Measurements from ENCODE around the gene TUBB2B. TPM values are rescaled to one million over a fixed set of nuclear protein-coding genes. Genes with fewer than 3 reads are reported as not detected.

TUBB2B gene
- polyA plus RNA-seq, 1 donor from 2014 or later, result 3,172 TPM

GRCh38 chr6:3202999-3203696 lies 24.3 kb downstream of the TUBB2B start:
- Histone ChIP-seq H3K9me2 (ENCODE audit: insufficient read depth, low read length) (no peaks in the 10 kb centered on the region), H3K4me3 (ENCODE audit: low read length) (no peak overlapping the region), H2AFZ (ENCODE audit: low read depth, low read length) (no peak overlapping the region), H3K79me2 (replicated peaks; ENCODE audit: insufficient read depth, low read length) (no peaks in the 10 kb centered on the region), H3K36me3 (ENCODE audit: insufficient read depth, low read length) (no peaks in the 10 kb centered on the region), H3K27me3 (ENCODE audit: insufficient read depth, low read depth, low read length) (no peaks in the 10 kb centered on the region), H3K9me3 (ENCODE audit: low read length) (no peaks in the 10 kb centered on the region), H3F3A (ENCODE audit: insufficient read depth, low read length, poor library complexity, severe bottlenecking) (no peaks in the 10 kb centered on the region), H3K9ac (ENCODE audit: low read length) (no peak overlapping the region), H3K27ac (ENCODE audit: low read length) (no peak overlapping the region), H3K4me2 (ENCODE audit: low read length) (no peak overlapping the region), H4K20me1 (ENCODE audit: insufficient read depth) (no peaks in the 10 kb centered on the region)
- TF ChIP-seq SMC3 (conservative IDR thresholded peaks at IDR 0.05; ENCODE audit: poor library complexity), result no peak
- no peak for TF ChIP-seq RAD21 (conservative IDR thresholded peaks at IDR 0.05)

- no peak overlapping the region for H3K4me2 ChIP-seq (ENCODE audit: low read length)
- H3K27me3 ChIP-seq (ENCODE audit: insufficient read depth, low read depth, low read length), result no peaks in the 10 kb centered on the region
- no peaks in the 10 kb centered on the region for H3K9me2 ChIP-seq (ENCODE audit: insufficient read depth, low read length)
- no peaks in the 10 kb centered on the region for H4K20me1 ChIP-seq (ENCODE audit: insufficient read depth)
- H2AFZ ChIP-seq (ENCODE audit: low read depth, low read length), result no peak overlapping the region
- no peaks in the 10 kb centered on the region for H3K9me3 ChIP-seq (ENCODE audit: low read length)
- no peaks in the 10 kb centered on the region for H3K36me3 ChIP-seq (ENCODE audit: insufficient read depth, low read length)
- no peak overlapping the region for H3K4me3 ChIP-seq (ENCODE audit: low read length)
- no peaks in the 10 kb centered on the region for H3K79me2 ChIP-seq (replicated peaks; ENCODE audit: insufficient read depth, low read length)
- TF ChIP-seq RAD21 (conservative IDR thresholded peaks at IDR 0.05), result no peak
- TF ChIP-seq EP300 (conservative IDR thresholded peaks at IDR 0.05; ENCODE audit: poor library complexity, severe bottlenecking), result no peak
- no peak for TF ChIP-seq SMC3 (conservative IDR thresholded peaks at IDR 0.05; ENCODE audit: poor library complexity)
- TF ChIP-seq MXI1 (conservative IDR thresholded peaks at IDR 0.05; ENCODE audit: poor library complexity, severe bottlenecking), result no peak
- TF ChIP-seq EZH2 (IDR thresholded peaks at IDR 0.05; ENCODE audit: borderline replicate concordance, insufficient read depth, low read length, poor library complexity, severe bottlenecking), result no peak
- TF ChIP-seq POLR2AphosphoS5 (IDR thresholded peaks at IDR 0.05), result no peak
- TF ChIP-seq REST (IDR thresholded peaks at IDR 0.05; ENCODE audit: borderline replicate concordance), result no peak
- TF ChIP-seq TAF1 (IDR thresholded peaks at IDR 0.05; ENCODE audit: low read depth), result no peak
- TF ChIP-seq CTCF (IDR thresholded peaks at IDR 0.05; ENCODE audit: poor library complexity, severe bottlenecking), result no peak
- no peak overlapping the region for H3K27ac ChIP-seq (ENCODE audit: low read length)
- H3F3A ChIP-seq (ENCODE audit: insufficient read depth, low read length, poor library complexity, severe bottlenecking), result no peaks in the 10 kb centered on the region
- no peak overlapping the region for H3K9ac ChIP-seq (ENCODE audit: low read length)
These were observed 26.1 kb downstream of the TUBB2B start for GRCh38 chr6:3201388-3201787.
